ENCODE results near the gene SOS1. TPM values are rescaled to one million over a fixed set of nuclear protein-coding genes. Genes with fewer than 3 reads are reported as not detected.

Gene SOS1
- total RNA-seq, 1 experiment from 2014 or later, result 28.4 TPM

DNA sequence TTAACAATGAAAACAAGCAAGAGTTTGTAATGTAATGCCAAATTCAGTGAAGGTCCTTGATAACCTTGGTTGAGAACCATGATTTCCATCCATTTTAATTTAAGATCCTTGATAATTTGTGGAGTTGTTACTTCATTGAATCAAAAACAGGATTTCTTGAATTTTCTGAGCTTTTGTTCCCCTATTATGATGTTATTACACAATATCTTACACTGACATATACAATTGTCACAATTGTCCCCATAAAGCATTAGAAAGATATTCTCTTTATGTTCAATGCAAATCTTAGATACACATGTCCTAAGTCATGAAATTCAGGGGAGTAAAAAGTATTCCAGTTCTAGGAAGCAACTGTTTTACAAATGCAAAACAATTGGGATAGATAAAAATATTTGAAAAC, 147.6 kb downstream of the SOS1 start:
- no peak overlapping the region for H3K27ac Mint-ChIP-seq

DNA sequence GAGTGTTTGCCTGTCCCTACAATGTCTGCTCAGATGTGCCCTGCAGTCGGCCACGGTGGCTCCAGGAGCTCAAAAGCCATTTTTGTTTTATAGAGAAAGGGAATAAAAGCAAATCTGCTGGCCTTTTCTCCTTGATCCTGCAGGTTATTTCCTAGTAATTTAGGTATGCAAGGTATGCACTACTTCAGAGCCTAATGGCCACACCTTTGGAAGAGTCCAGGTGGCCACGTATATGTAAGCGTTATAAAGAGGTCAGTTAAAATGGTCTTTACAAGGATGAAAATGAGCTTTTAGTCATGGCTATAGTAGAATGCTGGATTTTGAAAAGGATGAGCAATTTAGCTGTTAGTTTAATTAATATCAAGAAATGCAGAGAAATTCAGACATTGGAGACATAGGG, 149.5 kb downstream of the SOS1 start:
- no peak overlapping the region for H3K27ac Mint-ChIP-seq
- H3K9me3 Mint-ChIP-seq, result no peaks in the 10 kb centered on the region
- ChIA-PET CTCF (interaction anchor here (1.3 kb wide), 1 partner anchor 24 kb away, joined by 6 read pairs; no protein-coding TSS in a partner anchor), POLR2A (no interaction called here)
- no peaks in the 10 kb centered on the region for H3K27me3 Mint-ChIP-seq (ENCODE audit: low read depth)
- peaks cover 14% of the 10 kb centered on the region for H3K4me1 Mint-ChIP-seq
- DNase-seq (ENCODE audit: low spot score), result no peak
- ATAC-seq, result no peak
- H3K4me3 Mint-ChIP-seq, result no peak overlapping the region
- no peaks in the 10 kb centered on the region for H3K36me3 Mint-ChIP-seq
- TF ChIP-seq GTF2I (CRISPR knock-in tag; conservative IDR thresholded peaks at IDR 0.05) (no peak), ATF1 (CRISPR knock-in tag; IDR thresholded peaks at IDR 0.05) (no peak), FOXP1 (CRISPR knock-in tag; IDR thresholded peaks at IDR 0.05; ENCODE audit: borderline replicate concordance) (no peak), PRRX2 (CRISPR knock-in tag; IDR thresholded peaks at IDR 0.05) (no peak), NFE2L1 (CRISPR knock-in tag; IDR thresholded peaks at IDR 0.05) (no peak), JUN (CRISPR knock-in tag; IDR thresholded peaks at IDR 0.05) (no peak), SOX15 (CRISPR knock-in tag; IDR thresholded peaks at IDR 0.05) (no peak)
- TF ChIP-seq, protein P1, sequence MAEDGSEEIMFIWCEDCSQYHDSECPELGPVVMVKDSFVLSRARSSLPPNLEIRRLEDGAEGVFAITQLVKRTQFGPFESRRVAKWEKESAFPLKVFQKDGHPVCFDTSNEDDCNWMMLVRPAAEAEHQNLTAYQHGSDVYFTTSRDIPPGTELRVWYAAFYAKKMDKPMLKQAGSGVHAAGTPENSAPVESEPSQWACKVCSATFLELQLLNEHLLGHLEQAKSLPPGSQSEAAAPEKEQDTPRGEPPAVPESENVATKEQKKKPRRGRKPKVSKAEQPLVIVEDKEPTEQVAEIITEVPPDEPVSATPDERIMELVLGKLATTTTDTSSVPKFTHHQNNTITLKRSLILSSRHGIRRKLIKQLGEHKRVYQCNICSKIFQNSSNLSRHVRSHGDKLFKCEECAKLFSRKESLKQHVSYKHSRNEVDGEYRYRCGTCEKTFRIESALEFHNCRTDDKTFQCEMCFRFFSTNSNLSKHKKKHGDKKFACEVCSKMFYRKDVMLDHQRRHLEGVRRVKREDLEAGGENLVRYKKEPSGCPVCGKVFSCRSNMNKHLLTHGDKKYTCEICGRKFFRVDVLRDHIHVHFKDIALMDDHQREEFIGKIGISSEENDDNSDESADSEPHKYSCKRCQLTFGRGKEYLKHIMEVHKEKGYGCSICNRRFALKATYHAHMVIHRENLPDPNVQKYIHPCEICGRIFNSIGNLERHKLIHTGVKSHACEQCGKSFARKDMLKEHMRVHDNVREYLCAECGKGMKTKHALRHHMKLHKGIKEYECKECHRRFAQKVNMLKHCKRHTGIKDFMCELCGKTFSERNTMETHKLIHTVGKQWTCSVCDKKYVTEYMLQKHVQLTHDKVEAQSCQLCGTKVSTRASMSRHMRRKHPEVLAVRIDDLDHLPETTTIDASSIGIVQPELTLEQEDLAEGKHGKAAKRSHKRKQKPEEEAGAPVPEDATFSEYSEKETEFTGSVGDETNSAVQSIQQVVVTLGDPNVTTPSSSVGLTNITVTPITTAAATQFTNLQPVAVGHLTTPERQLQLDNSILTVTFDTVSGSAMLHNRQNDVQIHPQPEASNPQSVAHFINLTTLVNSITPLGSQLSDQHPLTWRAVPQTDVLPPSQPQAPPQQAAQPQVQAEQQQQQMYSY (CRISPR knock-in tag; IDR thresholded peaks at IDR 0.05), result no peak
- TF ChIP-seq, protein P2, sequence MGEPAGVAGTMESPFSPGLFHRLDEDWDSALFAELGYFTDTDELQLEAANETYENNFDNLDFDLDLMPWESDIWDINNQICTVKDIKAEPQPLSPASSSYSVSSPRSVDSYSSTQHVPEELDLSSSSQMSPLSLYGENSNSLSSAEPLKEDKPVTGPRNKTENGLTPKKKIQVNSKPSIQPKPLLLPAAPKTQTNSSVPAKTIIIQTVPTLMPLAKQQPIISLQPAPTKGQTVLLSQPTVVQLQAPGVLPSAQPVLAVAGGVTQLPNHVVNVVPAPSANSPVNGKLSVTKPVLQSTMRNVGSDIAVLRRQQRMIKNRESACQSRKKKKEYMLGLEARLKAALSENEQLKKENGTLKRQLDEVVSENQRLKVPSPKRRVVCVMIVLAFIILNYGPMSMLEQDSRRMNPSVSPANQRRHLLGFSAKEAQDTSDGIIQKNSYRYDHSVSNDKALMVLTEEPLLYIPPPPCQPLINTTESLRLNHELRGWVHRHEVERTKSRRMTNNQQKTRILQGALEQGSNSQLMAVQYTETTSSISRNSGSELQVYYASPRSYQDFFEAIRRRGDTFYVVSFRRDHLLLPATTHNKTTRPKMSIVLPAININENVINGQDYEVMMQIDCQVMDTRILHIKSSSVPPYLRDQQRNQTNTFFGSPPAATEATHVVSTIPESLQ (CRISPR knock-in tag; IDR thresholded peaks at IDR 0.05), result no peak
- TF ChIP-seq, protein P3, sequence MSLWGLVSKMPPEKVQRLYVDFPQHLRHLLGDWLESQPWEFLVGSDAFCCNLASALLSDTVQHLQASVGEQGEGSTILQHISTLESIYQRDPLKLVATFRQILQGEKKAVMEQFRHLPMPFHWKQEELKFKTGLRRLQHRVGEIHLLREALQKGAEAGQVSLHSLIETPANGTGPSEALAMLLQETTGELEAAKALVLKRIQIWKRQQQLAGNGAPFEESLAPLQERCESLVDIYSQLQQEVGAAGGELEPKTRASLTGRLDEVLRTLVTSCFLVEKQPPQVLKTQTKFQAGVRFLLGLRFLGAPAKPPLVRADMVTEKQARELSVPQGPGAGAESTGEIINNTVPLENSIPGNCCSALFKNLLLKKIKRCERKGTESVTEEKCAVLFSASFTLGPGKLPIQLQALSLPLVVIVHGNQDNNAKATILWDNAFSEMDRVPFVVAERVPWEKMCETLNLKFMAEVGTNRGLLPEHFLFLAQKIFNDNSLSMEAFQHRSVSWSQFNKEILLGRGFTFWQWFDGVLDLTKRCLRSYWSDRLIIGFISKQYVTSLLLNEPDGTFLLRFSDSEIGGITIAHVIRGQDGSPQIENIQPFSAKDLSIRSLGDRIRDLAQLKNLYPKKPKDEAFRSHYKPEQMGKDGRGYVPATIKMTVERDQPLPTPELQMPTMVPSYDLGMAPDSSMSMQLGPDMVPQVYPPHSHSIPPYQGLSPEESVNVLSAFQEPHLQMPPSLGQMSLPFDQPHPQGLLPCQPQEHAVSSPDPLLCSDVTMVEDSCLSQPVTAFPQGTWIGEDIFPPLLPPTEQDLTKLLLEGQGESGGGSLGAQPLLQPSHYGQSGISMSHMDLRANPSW (CRISPR knock-in tag; conservative IDR thresholded peaks at IDR 0.05; ENCODE audit: low read depth), result no peak

More for the DNA sequence above, 147.6 kb downstream of the SOS1 start:
- CTCF ChIA-PET, result interaction anchor here (1.2 kb wide), 1 partner anchor 26 kb away, joined by 3 read pairs; no protein-coding TSS in a partner anchor
- Mint-ChIP-seq H3K9me3 (no peaks in the 10 kb centered on the region), H3K27me3 (ENCODE audit: low read depth) (no peaks in the 10 kb centered on the region), H3K4me1 (0 out of 2 replicates have a peak, but pooled peaks cover 5% of the 10 kb centered on the region), H3K36me3 (no peaks in the 10 kb centered on the region), H3K4me3 (no peak overlapping the region)
- ATAC-seq (no peak), DNase-seq (ENCODE audit: low spot score) (no peak)
- no peak for TF ChIP-seq JAZF1 (CRISPR knock-in tag; IDR thresholded peaks at IDR 0.05)
- no peak for TF ChIP-seq CBFB (CRISPR knock-in tag; IDR thresholded peaks at IDR 0.05; ENCODE audit: low read depth)
- TF ChIP-seq IRF2 (CRISPR knock-in tag; IDR thresholded peaks at IDR 0.05; ENCODE audit: borderline replicate concordance, low read depth), result no peak
- TF ChIP-seq TCF7 (CRISPR knock-in tag; IDR thresholded peaks at IDR 0.05; ENCODE audit: low read depth), result no peak
- TF ChIP-seq, protein P4, sequence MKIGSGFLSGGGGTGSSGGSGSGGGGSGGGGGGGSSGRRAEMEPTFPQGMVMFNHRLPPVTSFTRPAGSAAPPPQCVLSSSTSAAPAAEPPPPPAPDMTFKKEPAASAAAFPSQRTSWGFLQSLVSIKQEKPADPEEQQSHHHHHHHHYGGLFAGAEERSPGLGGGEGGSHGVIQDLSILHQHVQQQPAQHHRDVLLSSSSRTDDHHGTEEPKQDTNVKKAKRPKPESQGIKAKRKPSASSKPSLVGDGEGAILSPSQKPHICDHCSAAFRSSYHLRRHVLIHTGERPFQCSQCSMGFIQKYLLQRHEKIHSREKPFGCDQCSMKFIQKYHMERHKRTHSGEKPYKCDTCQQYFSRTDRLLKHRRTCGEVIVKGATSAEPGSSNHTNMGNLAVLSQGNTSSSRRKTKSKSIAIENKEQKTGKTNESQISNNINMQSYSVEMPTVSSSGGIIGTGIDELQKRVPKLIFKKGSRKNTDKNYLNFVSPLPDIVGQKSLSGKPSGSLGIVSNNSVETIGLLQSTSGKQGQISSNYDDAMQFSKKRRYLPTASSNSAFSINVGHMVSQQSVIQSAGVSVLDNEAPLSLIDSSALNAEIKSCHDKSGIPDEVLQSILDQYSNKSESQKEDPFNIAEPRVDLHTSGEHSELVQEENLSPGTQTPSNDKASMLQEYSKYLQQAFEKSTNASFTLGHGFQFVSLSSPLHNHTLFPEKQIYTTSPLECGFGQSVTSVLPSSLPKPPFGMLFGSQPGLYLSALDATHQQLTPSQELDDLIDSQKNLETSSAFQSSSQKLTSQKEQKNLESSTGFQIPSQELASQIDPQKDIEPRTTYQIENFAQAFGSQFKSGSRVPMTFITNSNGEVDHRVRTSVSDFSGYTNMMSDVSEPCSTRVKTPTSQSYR (CRISPR knock-in tag; IDR thresholded peaks at IDR 0.05), result no peak
- no peak for TF ChIP-seq OVOL2 (CRISPR knock-in tag; IDR thresholded peaks at IDR 0.05; ENCODE audit: borderline replicate concordance)
- TF ChIP-seq EMX1 (CRISPR knock-in tag; IDR thresholded peaks at IDR 0.05), result no peak
- TF ChIP-seq GTF2I (CRISPR knock-in tag; conservative IDR thresholded peaks at IDR 0.05), result no peak
- no peak for TF ChIP-seq GRHL2 (CRISPR knock-in tag; IDR thresholded peaks at IDR 0.05; ENCODE audit: insufficient replicate concordance, severe bottlenecking)
- no peak for TF ChIP-seq FOXK1 (CRISPR knock-in tag; IDR thresholded peaks at IDR 0.05)
- no peak for TF ChIP-seq NFE2L1 (CRISPR knock-in tag; IDR thresholded peaks at IDR 0.05)
- no peak for TF ChIP-seq ZNF219 (CRISPR knock-in tag; IDR thresholded peaks at IDR 0.05; ENCODE audit: borderline replicate concordance)
- TF ChIP-seq, protein P1 (CRISPR knock-in tag; IDR thresholded peaks at IDR 0.05), result no peak
- TF ChIP-seq, protein P5, sequence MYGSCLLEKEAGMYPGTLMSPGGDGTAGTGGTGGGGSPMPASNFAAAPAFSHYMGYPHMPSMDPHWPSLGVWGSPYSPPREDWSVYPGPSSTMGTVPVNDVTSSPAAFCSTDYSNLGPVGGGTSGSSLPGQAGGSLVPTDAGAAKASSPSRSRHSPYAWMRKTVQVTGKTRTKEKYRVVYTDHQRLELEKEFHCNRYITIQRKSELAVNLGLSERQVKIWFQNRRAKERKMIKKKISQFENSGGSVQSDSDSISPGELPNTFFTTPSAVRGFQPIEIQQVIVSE (CRISPR knock-in tag; IDR thresholded peaks at IDR 0.05; ENCODE audit: borderline replicate concordance), result no peak
- POLR2A ChIA-PET, result no interaction called here

Measured in WTC11 (cell line).